Astrocyte (in vitro differentiated cells and primary cell): Measurements from ENCODE around the gene CD207.
"Not testable (repeated sequence)": the region's sequence is repeated elsewhere in the genome, so short reads cannot be mapped to it uniquely, and the experiment has no call there.

Experiments
- CTCF ChIP-seq: IDR thresholded peaks from 2 replicates; pipeline ENCODE4 v1.5.1; 2011; ENCODE audit warnings: low read depth, mild to moderate bottlenecking, inconsistent platforms, low read length, moderate library complexity; ENCODE audit not compliant: insufficient read depth
- EZH2 ChIP-seq: IDR thresholded peaks from 2 replicates; pipeline ENCODE4 v1.6.1; 2012; ENCODE audit warnings: mild to moderate bottlenecking, low read length, inconsistent platforms; ENCODE audit not compliant: insufficient read depth

DNA sequence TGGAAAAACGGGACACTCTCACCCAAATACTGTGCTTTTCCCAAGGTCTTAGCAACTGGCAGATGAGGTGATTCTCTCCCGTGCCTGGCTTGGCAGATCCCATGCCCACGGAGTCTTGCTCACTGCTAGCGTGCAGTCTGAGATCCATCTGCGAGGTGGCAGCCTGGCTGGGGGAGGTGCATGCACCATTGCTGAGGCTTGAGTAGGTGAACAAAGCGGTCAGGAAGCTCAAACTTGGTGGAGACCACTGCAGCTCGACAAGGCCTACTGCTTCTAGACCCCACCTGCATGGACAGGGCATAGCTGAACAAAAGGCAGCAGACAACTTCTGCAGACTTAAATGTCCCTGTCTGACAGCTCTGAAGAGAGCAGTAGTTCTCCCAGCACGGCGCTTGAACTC, 40.5 kb upstream of the CD207 start:
- not testable (repeated sequence) for TF ChIP-seq CTCF, EZH2
